Right renal pelvis (tissue), 4 donors: ENCODE measurements around the gene CATSPER1. TPM values are rescaled to one million over a fixed set of nuclear protein-coding genes. Genes with fewer than 3 reads are reported as not detected.
"Not testable (repeated sequence)": the region's sequence is repeated elsewhere in the genome, so short reads cannot be mapped to it uniquely, and the experiment has no call there.

Experiments
- DNase-seq, 4 donors: peaks; one replicate each; pipeline ENCODE4 v3.0.0-alpha.2; 2013; ENCODE audit warnings: low read depth in 4 of 4, low spot score in 3 of 4, missing footprints in 1 of 4
- polyA plus RNA-seq, 4 donors: library from polyadenylated mRNA; unstranded; fragments of 120-200 nt; gene quantifications; one replicate each; pipeline ENCODE4 v1.2.1, GENCODE V29; 2013; ENCODE audit not compliant: insufficient read length in 4 of 4

Gene CATSPER1
- polyA plus RNA-seq, 4 donors, result 0.01 TPM; not detected in 3

- peak; percentile 91 to 97 (median 95) for DNase-seq
These were observed 25.7 kb upstream of the CATSPER1 start, which contains the start of gene SF3B2 for GRCh38 chr11:66051766-66052663. Gene SF3B2, plus strand, starts transcription at chr11:66052364. Its CDS starts 21 bp downstream, at chr11:66052385.

GRCh38 chr11:66051371-66051765, 25.1 kb upstream of the CATSPER1 start:
- DNase-seq, result no peak

DNA sequence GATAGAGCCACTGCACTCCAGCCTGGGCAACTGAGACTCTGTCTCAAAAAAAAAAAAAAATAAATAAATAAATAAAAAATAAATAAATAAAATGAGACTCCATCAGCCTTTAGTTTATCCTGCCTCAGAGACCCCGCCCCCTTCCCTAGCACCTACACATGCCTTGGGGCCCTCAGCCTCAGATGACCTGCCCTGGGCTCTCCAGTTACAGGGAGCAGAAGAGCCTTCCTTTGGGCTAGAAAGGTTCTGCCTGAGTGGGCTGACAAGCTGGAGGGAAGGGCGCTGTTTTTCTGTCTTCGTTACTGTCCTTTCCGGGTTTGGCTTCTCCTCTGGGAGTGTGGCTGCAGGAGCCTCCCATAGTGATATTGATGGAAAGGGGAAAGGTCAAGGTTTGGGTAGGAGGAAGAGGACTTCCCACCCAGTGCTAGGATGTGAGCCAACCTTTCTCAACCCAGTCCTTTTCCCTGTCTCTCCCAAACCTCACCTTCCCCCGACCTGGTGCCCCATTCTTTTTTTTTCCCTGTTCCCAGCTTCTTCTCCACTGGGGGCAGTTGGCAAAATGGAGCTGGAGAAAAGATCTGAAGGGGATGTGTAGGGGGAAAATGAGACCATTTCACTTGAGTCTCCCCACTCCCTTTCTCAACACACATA, 24.4 kb upstream of the CATSPER1 start:
- no peak for DNase-seq

DNA sequence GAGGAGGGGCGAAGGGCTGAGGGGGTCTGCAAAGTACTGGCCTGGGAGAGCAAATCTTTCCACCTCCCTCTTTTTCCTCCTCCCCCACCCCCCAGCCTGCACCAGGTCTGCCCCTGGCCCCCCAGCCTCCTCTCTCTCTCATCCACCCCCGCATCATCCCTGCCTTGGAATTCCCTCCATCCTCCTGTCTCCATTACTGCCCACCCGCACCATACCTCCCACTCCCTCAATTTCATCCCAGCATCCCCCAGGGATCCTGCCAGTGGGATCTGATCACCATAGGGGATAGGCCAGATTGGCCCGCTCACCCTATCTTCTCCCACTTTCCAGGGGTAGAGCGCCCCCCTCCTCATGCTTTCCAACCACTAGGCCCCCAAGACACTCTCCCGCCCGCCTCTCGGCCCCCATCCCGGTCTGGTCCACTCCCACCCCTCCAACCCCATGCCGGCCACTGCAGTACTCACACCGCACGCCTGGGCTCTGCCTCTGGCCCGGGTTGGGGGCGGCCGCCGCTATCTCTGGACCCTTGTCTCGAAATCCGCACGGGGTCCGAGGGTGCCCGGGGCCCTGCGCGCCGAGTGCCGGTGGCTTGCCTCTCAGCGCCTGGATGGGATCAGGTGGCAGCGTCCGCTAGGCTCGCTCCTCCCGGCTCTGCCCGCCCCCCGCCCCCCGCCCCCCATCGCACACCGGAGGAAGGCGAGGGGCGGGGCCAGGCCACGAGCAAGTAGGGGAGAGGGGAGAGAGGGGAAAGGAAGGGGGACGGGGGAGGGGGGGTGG, 22.5 kb upstream of the CATSPER1 start, which contains the start of gene GAL3ST3:
TSS of gene GAL3ST3 (minus strand) at position 615 of the 777 bp plus-strand sequence. CDS start 3,746 bp downstream, outside the sequence.
- no peak for DNase-seq

- DNase-seq, result no peak
These were observed 21.5 kb upstream of the CATSPER1 start for GRCh38 chr11:66047541-66048365.

GRCh38 chr11:66046901-66047300, 20.6 kb upstream of the CATSPER1 start:
- no peak for DNase-seq

DNA sequence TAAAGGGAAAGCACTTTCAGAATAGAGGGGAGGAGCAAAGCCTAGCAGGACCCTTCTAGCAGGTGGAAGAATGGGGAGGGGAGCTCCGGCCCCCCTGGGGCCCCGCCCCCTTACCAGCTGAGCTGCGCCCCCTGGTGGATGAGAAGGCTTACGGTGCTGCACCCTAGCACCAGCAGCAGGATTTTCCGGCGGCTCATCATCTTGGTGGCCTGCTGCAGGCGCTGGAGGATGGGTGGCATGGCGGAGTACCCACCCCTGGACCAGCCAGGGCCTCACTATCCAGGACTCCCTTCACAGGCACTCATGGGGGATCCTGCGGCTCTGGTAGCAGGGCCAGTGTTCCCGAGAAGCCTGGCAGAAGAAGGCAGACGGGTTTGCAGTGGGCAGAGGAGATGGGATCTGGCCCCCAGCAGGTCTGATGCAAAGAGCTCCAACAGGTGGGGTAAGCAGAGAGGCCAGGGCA, 18.9 kb upstream of the CATSPER1 start:
- DNase-seq, result peak in 3 of 4 donors; percentile 61 to 67 (median 65)

DNA sequence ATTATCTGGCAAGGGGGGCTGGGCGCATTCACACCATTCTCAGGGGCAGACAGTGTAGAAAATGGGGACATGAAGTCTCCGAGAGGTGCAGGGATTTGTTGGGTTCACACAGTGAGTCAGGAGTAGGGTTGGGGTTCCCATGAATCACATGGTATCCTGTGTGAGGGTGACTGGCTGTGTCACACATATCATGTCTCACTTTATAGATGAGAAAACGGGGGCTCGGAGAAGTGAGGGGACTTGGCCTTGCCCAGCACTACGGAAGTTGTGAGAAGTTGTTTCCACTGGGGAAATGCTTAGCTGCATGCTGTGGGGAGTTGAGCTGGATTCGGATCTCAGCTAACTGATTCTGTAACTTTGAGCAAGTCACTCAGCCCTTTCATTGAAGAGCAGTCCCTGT, 18.5 kb upstream of the CATSPER1 start:
- no peak for DNase-seq

- no peak for DNase-seq
These were observed 17.0 kb upstream of the CATSPER1 start for GRCh38 chr11:66042996-66043906.

GRCh38 chr11:66042227-66042995, 16.1 kb upstream of the CATSPER1 start:
- no peak for DNase-seq

DNA sequence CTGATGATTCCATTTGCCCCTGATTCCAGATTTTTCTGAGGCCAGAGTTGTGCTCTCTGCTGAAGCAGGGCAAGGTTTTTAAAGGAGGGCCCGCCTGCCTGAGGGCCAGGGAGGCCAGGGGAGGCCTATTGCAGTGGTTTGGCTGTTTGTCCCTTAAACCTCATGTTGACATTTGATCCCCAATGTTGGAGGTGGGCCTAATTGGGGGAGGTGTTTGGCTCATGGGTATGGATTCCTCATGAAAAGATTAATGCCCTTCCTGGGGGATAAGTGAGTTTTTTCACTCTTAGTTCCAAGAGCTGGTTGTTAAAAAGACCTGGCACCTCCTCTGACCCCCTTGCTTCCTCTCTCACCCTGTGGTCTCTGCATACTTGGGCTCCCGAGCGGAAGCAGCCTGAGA, 13.5 kb upstream of the CATSPER1 start:
- DNase-seq, result no peak

DNA sequence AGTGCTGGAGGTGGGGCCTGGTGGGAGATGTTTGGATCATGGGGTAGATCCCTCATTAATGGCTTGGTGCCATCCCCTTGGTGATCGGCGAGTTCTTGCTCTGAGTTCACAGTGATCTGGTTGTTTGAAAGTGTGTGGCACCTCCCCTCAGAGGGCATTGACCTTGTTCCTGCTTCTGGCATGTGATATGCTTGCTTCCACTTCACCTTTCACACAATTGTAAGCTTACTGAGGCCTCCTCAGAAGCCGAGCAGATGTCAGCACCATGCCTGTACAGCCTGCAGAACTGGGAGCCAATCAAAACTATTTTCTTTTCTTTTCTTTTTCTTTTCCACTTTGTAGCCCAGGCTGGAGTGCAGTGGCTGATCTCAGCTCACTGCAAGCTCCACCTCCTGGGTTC, 11.0 kb upstream of the CATSPER1 start:
- no peak for DNase-seq

DNA sequence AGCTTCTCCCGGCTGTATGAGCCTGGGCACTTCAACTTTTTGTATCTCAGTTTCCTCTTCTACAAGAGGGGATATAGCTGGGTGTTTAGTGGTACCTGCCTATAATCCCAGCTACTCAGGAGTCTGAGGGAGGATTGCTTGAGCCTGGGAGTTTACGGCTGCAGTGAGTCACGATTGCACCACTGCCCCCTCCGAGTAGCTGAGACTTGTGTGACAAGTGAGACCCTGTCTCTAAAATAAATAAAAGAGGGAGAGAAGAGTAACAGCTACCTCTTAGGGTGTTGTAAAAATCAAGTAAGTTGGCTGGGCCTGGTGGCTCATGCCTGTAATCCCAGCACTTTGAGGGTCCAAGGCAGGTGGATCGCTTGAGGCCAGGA, 10.0 kb upstream of the CATSPER1 start:
- no peak for DNase-seq

DNA sequence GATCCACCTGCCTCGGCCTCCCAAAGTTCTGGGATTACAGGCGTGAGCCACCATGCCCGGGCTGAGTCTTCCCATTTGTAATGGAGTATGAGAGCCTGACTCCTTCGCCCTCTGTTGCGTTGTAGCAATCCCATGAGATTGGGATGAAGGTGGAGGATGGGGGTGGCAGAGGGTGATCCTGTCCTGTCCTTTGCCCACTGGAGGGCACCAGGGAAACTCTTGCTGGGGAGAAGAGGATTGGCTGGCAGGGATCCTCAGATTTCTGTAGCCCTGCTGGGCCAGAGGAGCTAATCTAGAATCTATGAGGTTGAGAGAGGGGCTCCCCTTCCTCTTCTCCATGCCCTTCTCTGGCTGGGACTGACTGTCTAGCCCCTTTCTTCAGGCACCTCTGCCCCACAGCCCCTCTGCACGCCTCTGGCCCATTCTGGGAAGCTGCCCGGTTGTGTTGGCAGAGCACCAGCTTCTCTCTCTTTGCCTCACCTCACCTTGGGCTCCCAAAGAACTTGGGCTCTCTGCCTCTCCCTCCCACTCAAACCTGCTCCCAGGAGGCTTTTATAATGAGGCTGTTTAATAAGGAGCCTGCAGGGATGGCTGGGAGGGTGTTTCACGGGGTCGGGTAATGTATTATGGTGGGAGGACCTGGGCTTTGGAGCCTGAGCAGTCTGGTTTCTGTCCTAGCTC, 9.5 kb upstream of the CATSPER1 start:
- DNase-seq, result no peak

GRCh38 chr11:66032957-66033735, 6.9 kb upstream of the CATSPER1 start:
- no peak for DNase-seq

- DNase-seq, result not testable (repeated sequence)
These were observed 3.2 kb downstream of the CATSPER1 start for GRCh38 chr11:66023186-66023440.
